Measurements from ENCODE around the gene P2RX5.

DNA sequence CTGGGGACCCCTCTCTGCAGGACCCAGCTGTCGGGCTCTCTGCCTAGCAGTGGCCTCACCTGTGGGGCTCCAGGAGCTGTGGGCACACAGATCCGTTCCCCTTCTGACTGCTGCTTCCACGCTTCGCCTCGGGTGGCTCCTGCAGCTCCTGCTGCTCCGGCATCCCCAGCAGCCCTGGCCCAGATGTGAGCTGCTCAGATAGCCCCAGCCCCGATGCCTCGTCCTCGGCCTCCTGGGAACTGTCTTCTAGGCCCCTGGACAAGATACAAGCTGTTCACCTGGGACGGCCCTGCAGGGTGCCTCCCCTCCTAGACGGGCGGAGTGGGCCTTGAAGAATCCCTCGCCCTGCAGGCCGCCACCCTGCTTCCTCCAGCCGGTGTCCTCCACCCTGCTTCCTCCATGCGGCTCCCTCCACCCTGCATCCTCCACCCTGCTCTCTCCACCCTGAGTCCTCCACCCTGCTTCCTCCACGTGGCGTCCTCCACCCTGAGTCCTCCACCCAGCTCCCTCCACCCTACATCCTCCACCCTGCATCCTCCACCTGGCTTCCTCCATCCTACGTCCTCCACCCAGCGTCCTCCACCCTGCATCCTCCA lies 16.3 kb downstream of the P2RX5 start:
- TF ChIP-seq, protein P1, sequence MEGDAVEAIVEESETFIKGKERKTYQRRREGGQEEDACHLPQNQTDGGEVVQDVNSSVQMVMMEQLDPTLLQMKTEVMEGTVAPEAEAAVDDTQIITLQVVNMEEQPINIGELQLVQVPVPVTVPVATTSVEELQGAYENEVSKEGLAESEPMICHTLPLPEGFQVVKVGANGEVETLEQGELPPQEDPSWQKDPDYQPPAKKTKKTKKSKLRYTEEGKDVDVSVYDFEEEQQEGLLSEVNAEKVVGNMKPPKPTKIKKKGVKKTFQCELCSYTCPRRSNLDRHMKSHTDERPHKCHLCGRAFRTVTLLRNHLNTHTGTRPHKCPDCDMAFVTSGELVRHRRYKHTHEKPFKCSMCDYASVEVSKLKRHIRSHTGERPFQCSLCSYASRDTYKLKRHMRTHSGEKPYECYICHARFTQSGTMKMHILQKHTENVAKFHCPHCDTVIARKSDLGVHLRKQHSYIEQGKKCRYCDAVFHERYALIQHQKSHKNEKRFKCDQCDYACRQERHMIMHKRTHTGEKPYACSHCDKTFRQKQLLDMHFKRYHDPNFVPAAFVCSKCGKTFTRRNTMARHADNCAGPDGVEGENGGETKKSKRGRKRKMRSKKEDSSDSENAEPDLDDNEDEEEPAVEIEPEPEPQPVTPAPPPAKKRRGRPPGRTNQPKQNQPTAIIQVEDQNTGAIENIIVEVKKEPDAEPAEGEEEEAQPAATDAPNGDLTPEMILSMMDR (IDR thresholded peaks at IDR 0.05): no peak
- no peak for TF ChIP-seq POLR2A (IDR thresholded peaks at IDR 0.05)

All from thyroid gland (tissue), 4 donors.